Stimulated activated CD4-positive, alpha-beta T cell treated with anti-CD3 and anti-CD28 coated beads, TNF-alpha, amount 100 ng/mL, for 4 hours (primary cell): ENCODE measurements around the gene CACNB2.
"Not testable (repeated sequence)": the region's sequence is repeated elsewhere in the genome, so short reads cannot be mapped to it uniquely, and the experiment has no call there.

ENCODE experiments used
- DNase-seq, 3 experiments: peaks; one replicate each; pipeline ENCODE4 v3.0.0-alpha.2; 2020; ENCODE audit warnings: low read depth in 3 of 3

Gene CACNB2

GRCh38 chr10:18400906-18401245 lies 260.7 kb downstream of the CACNB2 start:
- DNase-seq: no peak

- no peak for DNase-seq
These were observed 261.4 kb downstream of the CACNB2 start for GRCh38 chr10:18401416-18402195.

DNA sequence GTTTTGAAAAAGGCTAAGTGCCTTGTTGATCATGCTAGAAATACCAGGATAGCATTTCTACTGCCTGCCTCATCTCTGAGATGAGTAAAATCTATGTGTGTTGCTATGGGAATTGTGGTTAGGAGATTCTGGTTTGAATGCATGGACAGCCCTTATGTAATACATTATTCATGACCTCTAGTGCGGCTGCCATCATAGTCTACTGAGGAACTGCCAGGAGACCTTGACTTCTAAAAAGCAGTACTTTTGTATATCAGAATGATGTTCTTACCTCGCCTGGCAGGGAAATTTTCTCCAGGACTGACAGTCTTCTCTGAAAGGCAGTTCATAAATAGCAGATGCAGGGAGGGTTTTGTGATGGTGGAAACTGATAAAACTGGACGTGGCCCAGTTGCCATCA lies 262.6 kb downstream of the CACNB2 start:
- no peak for DNase-seq

- no peak for DNase-seq
These were observed 264.3 kb downstream of the CACNB2 start for GRCh38 chr10:18404530-18404929.

DNA sequence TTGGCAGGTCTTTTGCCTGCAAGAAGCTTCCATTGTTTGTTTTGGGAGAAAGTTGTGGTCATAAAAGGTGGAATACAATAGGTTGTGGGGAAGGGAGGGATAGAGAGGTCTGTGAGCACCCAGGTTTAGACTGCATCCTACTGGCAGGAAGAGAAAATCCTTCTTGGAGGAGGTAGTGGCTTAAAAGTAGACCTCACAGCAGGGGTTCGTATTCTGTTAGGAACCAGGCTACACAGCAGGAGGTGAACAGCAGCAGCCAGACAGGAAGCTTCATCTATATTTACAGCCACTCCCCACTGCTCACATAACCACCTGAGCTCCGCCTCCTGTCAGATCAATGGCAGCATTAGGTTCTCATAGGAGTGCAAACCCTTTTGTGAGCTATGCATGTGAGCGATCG lies 265.9 kb downstream of the CACNB2 start:
- no peak for DNase-seq

DNA sequence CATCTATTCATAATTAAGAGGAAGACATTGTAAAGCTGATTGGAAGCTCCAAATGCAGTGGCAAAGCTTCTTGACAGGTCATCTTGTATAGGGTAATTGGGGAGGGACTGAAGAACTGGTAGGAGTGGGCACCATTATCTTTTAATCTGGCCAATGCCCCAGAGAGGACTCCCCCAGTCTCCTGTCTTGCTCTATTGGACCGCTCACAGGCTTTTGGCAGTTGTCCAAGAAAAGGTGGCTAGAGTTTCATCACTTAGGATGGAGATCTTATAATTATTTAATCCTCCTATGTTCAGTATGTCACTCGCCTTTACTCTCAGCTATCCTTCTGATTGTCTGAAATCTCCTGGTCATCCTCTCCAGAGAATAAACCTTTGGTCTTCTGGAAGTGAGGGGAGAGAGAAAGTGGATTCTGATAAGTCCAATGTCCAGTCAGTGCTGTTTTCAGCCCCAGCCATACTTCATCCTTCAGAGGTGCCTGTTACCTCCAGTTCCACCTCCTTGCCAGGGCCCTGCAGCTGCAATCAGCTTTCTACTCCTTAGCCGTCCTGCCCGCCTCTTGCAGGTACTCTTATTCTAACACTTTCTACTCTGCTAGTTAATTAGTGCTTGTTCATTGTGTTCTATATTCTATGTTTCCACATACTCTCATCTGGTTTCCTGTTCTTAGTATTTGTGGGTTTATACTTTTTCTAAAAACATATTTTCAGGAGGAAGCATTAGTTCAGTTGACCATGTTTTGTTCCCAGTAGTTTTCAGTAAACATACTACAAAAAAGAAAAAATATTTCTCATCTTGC lies 269.6 kb downstream of the CACNB2 start:
- DNase-seq: no peak

DNA sequence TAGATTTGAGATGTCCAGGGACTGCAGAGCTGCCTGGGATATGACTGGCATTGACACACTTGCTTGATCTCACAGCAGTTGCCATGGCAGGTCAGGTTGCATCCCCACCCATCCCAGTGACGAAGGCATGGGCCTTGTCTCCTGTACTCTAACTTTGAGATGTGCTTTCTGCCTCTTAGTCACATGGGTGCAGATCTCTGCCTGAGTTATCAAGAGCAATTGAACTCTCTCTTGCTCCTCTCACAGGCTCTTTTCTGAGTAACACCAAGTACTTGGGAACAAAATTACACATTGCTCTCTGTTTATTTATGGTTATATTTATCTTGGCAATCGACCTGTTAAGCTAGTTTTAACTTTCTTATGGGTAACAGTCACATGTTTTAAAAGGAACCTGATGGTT lies 273.8 kb downstream of the CACNB2 start:
- no peak for DNase-seq

GRCh38 chr10:18417950-18418527 lies 277.8 kb downstream of the CACNB2 start:
- no peak for DNase-seq

DNA sequence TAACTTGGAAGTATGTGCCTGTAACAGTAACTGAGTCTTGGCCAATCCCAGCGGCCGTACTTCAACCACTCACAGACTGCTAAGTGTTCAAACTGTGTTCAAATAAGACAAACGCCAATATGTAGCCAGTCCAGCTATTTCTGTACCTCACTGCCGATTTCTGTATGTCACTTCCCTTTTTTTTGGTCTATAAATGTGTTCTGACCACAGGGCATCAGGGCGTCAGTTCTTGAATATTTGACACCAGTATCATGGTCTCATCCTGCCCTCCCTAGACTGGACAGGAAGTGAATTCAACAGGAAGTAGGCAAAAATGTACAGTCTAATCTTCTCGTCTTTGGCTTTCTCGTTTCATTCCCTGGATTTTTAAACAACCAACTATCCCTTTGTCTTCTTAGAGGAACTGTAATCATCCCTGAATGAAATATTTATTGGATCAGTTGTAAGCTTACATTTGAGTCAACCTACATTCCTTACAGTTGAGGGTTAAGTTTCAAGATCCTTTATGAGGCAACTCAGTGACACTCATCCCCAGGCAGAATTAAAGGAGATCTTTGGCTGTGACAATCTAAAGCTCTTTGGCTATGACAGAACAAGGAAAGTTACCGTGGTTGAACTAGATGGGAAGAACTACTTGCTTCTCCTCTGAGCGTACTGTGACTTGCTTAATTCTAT lies 278.5 kb downstream of the CACNB2 start:
- DNase-seq: no peak

- DNase-seq: no peak
These were observed 279.7 kb downstream of the CACNB2 start for GRCh38 chr10:18419945-18420344.

GRCh38 chr10:18421726-18422293 lies 281.6 kb downstream of the CACNB2 start:
- DNase-seq: no peak

- DNase-seq: no peak
These were observed 282.9 kb downstream of the CACNB2 start for GRCh38 chr10:18423058-18423637.

GRCh38 chr10:18424200-18424599 lies 284.0 kb downstream of the CACNB2 start:
- no peak for DNase-seq

DNA sequence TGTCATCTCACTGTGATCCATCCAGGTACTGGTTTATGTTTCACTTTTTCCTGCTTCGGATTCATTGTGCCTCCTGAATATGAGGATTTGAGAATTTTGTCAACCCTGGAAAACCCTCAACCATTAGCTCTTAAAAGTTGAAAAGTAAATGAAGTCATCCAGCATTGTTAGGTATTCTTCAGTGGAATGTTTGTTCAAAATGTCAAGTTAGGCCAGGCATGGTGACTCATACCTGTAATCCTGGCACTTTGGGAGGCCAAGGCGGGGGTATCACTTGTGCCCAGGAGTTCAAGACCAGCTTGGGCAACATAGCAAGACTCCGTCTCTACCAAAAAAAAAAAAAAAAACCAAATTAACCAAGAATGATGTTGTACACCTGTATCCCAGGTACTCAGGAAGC lies 289.1 kb downstream of the CACNB2 start:
- no peak for DNase-seq

DNA sequence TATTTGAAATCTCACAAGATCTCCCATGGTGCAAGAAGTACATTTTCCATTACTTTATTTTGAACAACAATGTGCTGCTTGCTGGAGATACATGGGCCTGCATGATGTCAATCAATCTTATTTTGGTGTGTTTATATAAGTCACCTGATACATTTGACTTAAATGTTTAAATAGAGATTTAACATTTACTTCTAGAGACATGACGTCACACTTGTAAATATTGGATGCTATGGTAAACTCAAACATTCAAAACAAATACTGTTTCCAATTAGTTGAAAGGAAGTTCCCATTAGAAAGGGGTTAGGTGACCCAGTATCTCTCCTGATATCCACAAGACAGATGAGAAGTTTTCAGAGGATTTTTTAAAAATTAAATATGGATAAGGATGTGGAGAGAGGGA lies 296.7 kb downstream of the CACNB2 start:
- no peak for DNase-seq

DNA sequence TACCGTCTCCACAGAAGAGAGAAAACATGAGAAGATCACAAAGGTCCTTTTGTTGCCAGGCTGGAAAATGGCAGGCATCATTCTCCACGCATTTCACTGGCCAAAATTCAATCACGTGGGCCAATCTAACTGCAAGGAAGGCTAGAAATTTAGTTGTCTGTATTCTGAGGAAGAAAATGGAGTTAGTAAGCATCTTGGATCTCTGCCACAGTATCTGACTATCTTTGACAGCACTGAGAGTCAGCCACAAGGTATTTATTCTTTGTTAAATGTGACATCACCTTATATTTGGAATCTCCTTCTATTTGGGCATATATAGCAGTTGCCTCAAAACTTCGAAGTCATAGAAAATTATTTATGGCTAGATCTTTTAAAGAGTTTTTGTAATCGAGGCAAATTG lies 297.3 kb downstream of the CACNB2 start:
- DNase-seq: no peak

DNA sequence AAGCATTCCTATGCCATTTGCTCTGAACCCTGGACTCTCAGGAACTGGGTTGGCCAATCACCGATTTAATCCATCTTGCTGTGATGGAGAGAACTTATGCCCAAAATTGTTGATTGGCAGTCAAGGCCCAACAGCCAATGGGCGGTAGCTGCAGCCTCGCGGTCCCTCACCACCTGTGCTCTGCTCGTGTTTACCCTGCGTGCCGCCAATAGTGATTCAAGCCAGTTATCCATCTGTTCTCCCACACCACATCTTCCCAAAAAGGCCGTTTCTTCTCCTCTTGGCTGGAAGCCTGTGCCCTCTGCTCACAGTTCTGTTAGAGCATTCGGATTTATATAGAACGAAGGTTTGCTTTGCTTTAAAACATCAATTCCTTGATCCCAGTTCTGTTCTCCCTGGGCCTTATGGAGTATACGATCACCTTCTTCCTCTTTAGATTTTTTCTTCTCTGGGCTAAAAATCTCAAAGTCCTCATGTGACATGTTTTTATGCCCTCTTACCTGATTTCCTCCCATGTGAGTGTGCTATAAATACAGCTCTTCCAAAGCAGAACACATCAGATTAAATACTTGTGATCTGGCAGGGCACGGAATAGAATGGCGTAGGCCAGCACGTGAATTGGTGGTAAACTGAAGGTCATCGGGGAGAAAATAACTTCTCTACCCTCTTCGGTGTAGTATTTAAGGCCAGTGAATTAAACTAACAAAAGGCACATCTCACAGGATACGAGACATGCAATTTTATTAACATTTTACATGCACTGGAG lies 298.3 kb downstream of the CACNB2 start:
- no peak for DNase-seq

DNA sequence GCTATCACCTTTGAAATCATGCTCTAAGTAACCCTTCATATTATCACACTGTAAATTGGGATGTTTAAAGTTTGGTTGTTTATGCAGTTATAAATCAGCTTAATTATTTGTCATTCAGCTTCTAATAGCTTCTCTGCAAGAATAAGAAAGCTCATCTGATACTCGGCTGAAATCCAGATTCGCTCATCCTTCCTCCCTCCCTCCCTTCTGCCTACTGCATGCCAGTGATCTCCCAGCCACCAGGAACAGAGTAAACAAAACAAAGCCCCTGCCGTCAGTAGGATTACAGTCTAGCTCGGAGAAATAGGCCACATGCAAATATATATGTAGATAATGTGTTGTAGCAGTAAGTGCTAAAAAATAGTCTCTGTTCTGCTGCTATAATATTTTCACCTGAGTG lies 299.4 kb downstream of the CACNB2 start:
- no peak for DNase-seq

DNA sequence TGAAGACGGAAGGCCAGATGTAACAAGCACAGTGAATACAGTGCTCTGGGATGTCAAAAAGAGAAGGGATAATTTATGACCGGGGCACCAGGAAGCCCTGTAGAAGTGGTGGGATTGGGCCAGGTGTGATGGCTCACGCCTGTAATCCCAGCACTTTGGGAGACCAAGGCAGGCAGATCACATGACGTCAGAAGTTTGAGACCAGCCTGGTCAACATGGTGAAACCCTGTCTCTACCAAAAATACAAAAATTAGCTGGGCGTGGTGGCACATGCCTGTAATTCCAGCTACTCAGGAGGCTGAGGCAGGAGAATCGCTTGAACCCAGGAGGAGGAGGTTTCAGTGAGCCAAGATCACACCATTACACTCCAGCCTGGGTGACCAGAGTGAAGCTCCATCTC lies 305.4 kb downstream of the CACNB2 start:
- DNase-seq: not testable (repeated sequence)

DNA sequence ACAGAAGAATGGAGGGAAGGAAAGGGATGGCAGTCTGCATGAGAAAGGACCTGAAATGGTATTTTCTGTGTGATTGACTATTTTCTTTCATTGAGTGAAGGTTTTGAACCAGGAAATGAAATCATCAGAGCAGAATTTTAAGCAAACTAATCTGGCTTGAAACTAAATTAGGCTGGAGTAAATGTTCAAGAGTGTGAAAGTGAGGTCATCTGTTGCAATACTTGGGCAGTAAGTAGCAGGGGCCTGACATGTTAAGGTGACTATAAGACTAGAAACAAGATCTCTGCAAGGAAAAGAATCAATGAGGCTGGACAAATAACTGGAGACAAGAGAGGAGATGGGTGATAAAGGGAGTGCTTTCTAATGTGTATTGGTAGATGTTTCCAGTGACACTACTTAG lies 306.0 kb downstream of the CACNB2 start:
- no peak for DNase-seq

GRCh38 chr10:18449611-18450026 lies 309.4 kb downstream of the CACNB2 start:
- DNase-seq: no peak
